Smooth muscle cell (in vitro differentiated cells): ENCODE data around the gene RAD17. TPM values are rescaled to one million over a fixed set of nuclear protein-coding genes. Genes with fewer than 3 reads are reported as not detected.

Experiments used
- DNase-seq: peaks from one replicate; lab custom pipeline; 2025; ENCODE audit not compliant: unreplicated experiment; lab: John Stamatoyannopoulos, UW
- H2AFZ ChIP-seq: fragments of 200-600 bp; sonication (generic); 2 replicates; pipeline ENCODE4 v1.6.0; 2016; ENCODE audit warnings: antibody characterized with exemption, low read depth, mild to moderate bottlenecking
- H3F3A ChIP-seq: fragments of 200-600 bp; sonication (generic); 2 replicates; pipeline ENCODE4 v1.6.0; 2017; ENCODE audit warnings: antibody characterized with exemption, low read depth
- H3K27ac ChIP-seq: fragments of 200-600 bp; sonication (generic); 2 replicates; pipeline ENCODE4 v1.5.1; 2016; ENCODE audit warnings: low read depth, mild to moderate bottlenecking
- H3K27me3 ChIP-seq: fragments of 200-600 bp; sonication (generic); 2 replicates; pipeline ENCODE4 v1.6.1; 2016; ENCODE audit warnings: low read depth, mild to moderate bottlenecking
- H3K36me3 ChIP-seq: fragments of 200-600 bp; sonication (generic); 2 replicates; pipeline ENCODE4 v1.5.1; 2016; ENCODE audit warnings: low read depth
- H3K4me1 ChIP-seq: fragments of 200-600 bp; sonication (generic); 2 replicates; pipeline ENCODE4 v1.5.1; 2016; ENCODE audit warnings: low read depth
- H3K4me2 ChIP-seq: fragments of 200-600 bp; sonication (generic); 2 replicates; pipeline ENCODE4 v1.6.0; 2016; ENCODE audit warnings: mild to moderate bottlenecking
- H3K4me3 ChIP-seq: fragments of 200-600 bp; sonication (generic); 2 replicates; pipeline ENCODE4 v1.5.1; 2016; ENCODE audit warnings: mild to moderate bottlenecking
- H3K79me2 ChIP-seq: fragments of 200-600 bp; sonication (generic); 2 replicates; pipeline ENCODE4 v1.6.0; 2016; ENCODE audit warnings: low read depth, mild to moderate bottlenecking
- H3K9ac ChIP-seq: fragments of 200-600 bp; sonication (generic); 2 replicates; pipeline ENCODE4 v1.6.0; 2016; ENCODE audit warnings: low read depth
- H3K9me3 ChIP-seq: fragments of 200-600 bp; sonication (generic); replicated peaks from 2 replicates; pipeline ENCODE4 v1.5.1; 2016; ENCODE audit warnings: low read depth
- H4K20me1 ChIP-seq: fragments of 200-600 bp; sonication (generic); 2 replicates; pipeline ENCODE4 v1.6.0; 2016; ENCODE audit warnings: low read depth
- CTCF ChIP-seq: fragments of 200-600 bp; sonication (generic); IDR thresholded peaks from 2 replicates; pipeline ENCODE4 v1.5.1; 2017; ENCODE audit warnings: borderline replicate concordance, mild to moderate bottlenecking, antibody characterized with exemption; ENCODE audit not compliant: insufficient read depth, poor library complexity, severe bottlenecking
- WGBS: methylation state at CpG from one replicate; pipeline ENCODE4 v1.1.7; 2016; ENCODE audit warnings: low lambda C conversion rate; 5-methylcytosine and 5-hydroxymethylcytosine counted together
- polyA plus RNA-seq: library from polyadenylated mRNA; unstranded; fragments of >200 nt; fragmentation: Nextera tagmentation; extraction: Ambion mirVana; gene quantifications from 2 replicates; pipeline ENCODE4 v1.2.1, GENCODE V29; 2016
- total RNA-seq: library from RNA; depleted of rRNA; stranded (reverse); fragments of >200 nt; gene quantifications from 2 replicates; pipeline ENCODE4 v1.2.3, GENCODE V29; 2014

RAD17 gene
- total and polyA plus RNA-seq, 2 experiments from 2014 or later, result 16.2 to 23.9 TPM

- no peak for DNase-seq
- WGBS, result 100% methylated on average over 1 of the region's 1 CpG
- Histone ChIP-seq H3K9ac (no peak overlapping the region), H2AFZ (no peak overlapping the region), H3K4me2 (no peak overlapping the region), H3K27ac (no peak overlapping the region), H3K36me3 (peaks cover 4% of the 10 kb centered on the region), H3K4me1 (no peaks in the 10 kb centered on the region), H3K79me2 (peaks cover 71% of the 10 kb centered on the region), H4K20me1 (peaks cover 73% of the 10 kb centered on the region), H3K4me3 (no peak overlapping the region), H3K27me3 (no peaks in the 10 kb centered on the region), H3F3A (no peaks in the 10 kb centered on the region), H3K9me3 (no peaks in the 10 kb centered on the region)
- no peak for TF ChIP-seq CTCF
Observed at GRCh38 chr5:69360442-69360841, 9.2 kb upstream of the RAD17 start.

- H3K4me3 ChIP-seq, result no peak overlapping the region
- no peaks in the 10 kb centered on the region for H3K27me3 ChIP-seq
- peaks cover 72% of the 10 kb centered on the region for H4K20me1 ChIP-seq
- H3K9me3 ChIP-seq, result no peaks in the 10 kb centered on the region
- H3K9ac ChIP-seq, result no peak overlapping the region
- no peaks in the 10 kb centered on the region for H3F3A ChIP-seq
- 94% methylated on average over 3 of the region's 3 CpGs for WGBS
- no peak overlapping the region for H3K4me2 ChIP-seq
- TF ChIP-seq CTCF, result no peak
- H3K79me2 ChIP-seq, result peaks cover 87% of the 10 kb centered on the region
- no peak overlapping the region for H3K27ac ChIP-seq
- DNase-seq, result no peak
- no peak overlapping the region for H2AFZ ChIP-seq
- no peaks in the 10 kb centered on the region for H3K36me3 ChIP-seq
- H3K4me1 ChIP-seq, result peaks cover 11% of the 10 kb centered on the region
Observed at GRCh38 chr5:69364414-69364813, 5.2 kb upstream of the RAD17 start.

GRCh38 chr5:69364850-69365249, 4.8 kb upstream of the RAD17 start:
- Histone ChIP-seq H3K27me3 (no peaks in the 10 kb centered on the region), H3K9ac (no peak overlapping the region), H3K79me2 (peaks cover 84% of the 10 kb centered on the region), H3K4me2 (no peak overlapping the region), H3K9me3 (no peaks in the 10 kb centered on the region), H3K36me3 (no peaks in the 10 kb centered on the region), H4K20me1 (peaks cover 67% of the 10 kb centered on the region), H3K27ac (no peak overlapping the region), H3K4me1 (peaks cover 11% of the 10 kb centered on the region), H3F3A (no peaks in the 10 kb centered on the region), H2AFZ (no peak overlapping the region), H3K4me3 (no peak overlapping the region)
- DNase-seq, result no peak
- no peak for TF ChIP-seq CTCF
- 92% methylated on average over 3 of the region's 3 CpGs for WGBS

GRCh38 chr5:69367697-69368279, 1.8 kb upstream of the RAD17 start:
- no peak overlapping the region for H2AFZ ChIP-seq
- no peak for DNase-seq
- 88% methylated on average over 11 of the region's 11 CpGs for WGBS
- peaks cover 89% of the 10 kb centered on the region for H3K79me2 ChIP-seq
- no peaks in the 10 kb centered on the region for H3F3A ChIP-seq
- H3K4me1 ChIP-seq, result peaks cover 22% of the 10 kb centered on the region
- H3K36me3 ChIP-seq, result no peaks in the 10 kb centered on the region
- TF ChIP-seq CTCF, result no peak
- H3K4me2 ChIP-seq, result peak overlapping the region; percentile 92
- peak overlapping the region; percentile 70 for H3K4me3 ChIP-seq
- peaks cover 46% of the 10 kb centered on the region for H4K20me1 ChIP-seq
- peak overlapping the region; percentile 99 for H3K9ac ChIP-seq
- no peaks in the 10 kb centered on the region for H3K27me3 ChIP-seq
- no peaks in the 10 kb centered on the region for H3K9me3 ChIP-seq
- H3K27ac ChIP-seq, result peak overlapping the region; percentile 99
